HCT116 (cell line): ENCODE results near the gene USP32.

Source experiments
- CBX3 ChIP-seq: IDR thresholded peaks from 2 replicates; pipeline ENCODE4 v1.6.1; 2012; ENCODE audit warnings: low read depth
- CTCF ChIP-seq, 3 experiments: fragments of 200-600 bp in 1 of 3; sonication (generic) in 1 of 3; IDR thresholded peaks in 2 of 3; conservative IDR thresholded peaks in 1 of 3; 2 replicates each; pipeline ENCODE4 v1.5.1; 2012 to 2017; ENCODE audit warnings: low read depth in 2 of 3, low read length in 2 of 3, antibody characterized with exemption in 1 of 3, borderline replicate concordance in 1 of 3, control low read depth in 1 of 3, mild to moderate bottlenecking in 1 of 3, mixed read lengths in 1 of 3, mixed run types in 1 of 3, moderate library complexity in 1 of 3; ENCODE audit not compliant: insufficient read depth in 1 of 3
- POLR2A ChIP-seq: IDR thresholded peaks from 2 replicates; pipeline ENCODE4 v1.7.0; 2011; ENCODE audit warnings: borderline replicate concordance; ENCODE audit not compliant: insufficient read depth, insufficient read length; ENCODE audit errors: extremely low read depth

- no peak for TF ChIP-seq CTCF (IDR thresholded peaks at IDR 0.05 in 2 of 3, conservative IDR thresholded peaks at IDR 0.05 in 1 of 3; ENCODE audit: borderline replicate concordance in 1 of 3, insufficient read depth in 1 of 3, low read depth in 2 of 3, low read length in 2 of 3)
- no peak for TF ChIP-seq CBX3
- no peak for TF ChIP-seq POLR2A
These were observed 236.1 kb downstream of the USP32 start for GRCh38 chr17:60155815-60156214.
